Measurements from ENCODE around the gene SLC25A19.
"Not testable (repeated sequence)": the region's sequence is repeated elsewhere in the genome, so short reads cannot be mapped to it uniquely, and the experiment has no call there.

SLC25A19 gene

GRCh38 chr17:75266316-75267152 is 22.7 kb downstream of the SLC25A19 start:
- FAIRE-seq, result no peak

- FAIRE-seq, result no peak
Measured at GRCh38 chr17:75265614-75266315, 23.5 kb downstream of the SLC25A19 start.

- no peak for FAIRE-seq
Measured at GRCh38 chr17:75263055-75263454, 26.2 kb downstream of the SLC25A19 start.

GRCh38 chr17:75262112-75262606 is 27.1 kb downstream of the SLC25A19 start:
- no peak for FAIRE-seq

GRCh38 chr17:75261336-75262111 is 27.7 kb downstream of the SLC25A19 start, which contains the start of the genes GGA3 and MRPS7:
GGA3 (minus strand) TSS chr17:75261606; CDS start chr17:75261587, 19 bp downstream.
MRPS7 (plus strand) TSS chr17:75261879; CDS start chr17:75261901, 22 bp downstream.
- no peak for FAIRE-seq

- no peak for FAIRE-seq
Measured at GRCh38 chr17:75260641-75261335, 28.4 kb downstream of the SLC25A19 start.

- not testable (repeated sequence) for FAIRE-seq
Measured at GRCh38 chr17:75257228-75257627, 32.0 kb downstream of the SLC25A19 start.

- not testable (repeated sequence) for FAIRE-seq
Measured at GRCh38 chr17:75255954-75256698, 33.1 kb downstream of the SLC25A19 start.

- FAIRE-seq, result no peak
Measured at GRCh38 chr17:75252039-75252816, 37.0 kb downstream of the SLC25A19 start.

- no peak for FAIRE-seq
Measured at GRCh38 chr17:75250009-75250471, 39.2 kb downstream of the SLC25A19 start.

GRCh38 chr17:75249564-75249963 is 39.7 kb downstream of the SLC25A19 start:
- FAIRE-seq, result no peak

GRCh38 chr17:75246404-75246803 is 42.8 kb downstream of the SLC25A19 start:
- FAIRE-seq, result no peak

- no peak for FAIRE-seq
Measured at GRCh38 chr17:75245011-75245410, 44.2 kb downstream of the SLC25A19 start.

GRCh38 chr17:75244133-75244866 is 44.9 kb downstream of the SLC25A19 start:
- FAIRE-seq, result no peak

GRCh38 chr17:75242461-75243042 is 46.7 kb downstream of the SLC25A19 start:
- no peak for FAIRE-seq

- FAIRE-seq, result no peak
Measured at GRCh38 chr17:75241996-75242460, 47.2 kb downstream of the SLC25A19 start.

- no peak for FAIRE-seq
Measured at GRCh38 chr17:75241502-75241901, 47.7 kb downstream of the SLC25A19 start.

GRCh38 chr17:75241143-75241430 is 48.1 kb downstream of the SLC25A19 start:
- FAIRE-seq, result no peak

GRCh38 chr17:75240394-75241142 is 48.7 kb downstream of the SLC25A19 start:
- FAIRE-seq, result no peak
